ENCODE results near the gene PRAF2. TPM values are rescaled to one million over a fixed set of nuclear protein-coding genes. Genes with fewer than 3 reads are reported as not detected.

The PRAF2 gene
- total and polyA plus RNA-seq, 2 of the 13 experiments (the other 11 are each of a cell fraction or from before 2014, with no cell fraction given) = 0.33 to 2.6 TPM

- DNase-seq (ENCODE audit: low spot score) (no peak), FAIRE-seq (no peak), ATAC-seq (no peak)
- intact Hi-C loops (cut with micrococcal nuclease; ENCODE audit: unreplicated experiment) (no loop called here), in situ Hi-C loops (cut with HindIII; ENCODE audit: extremely low pct_ligation_motif_present, low pct_unique_long_range_greater_than_20kb) (no loop called here)
- ChIA-PET POLR2A (no interaction called here), CTCF (ENCODE audit: low intra/inter-chr PET ratio, low total read pairs) (no interaction called here)
- Histone ChIP-seq H3K79me2 (ENCODE audit: insufficient read depth, low read length) (no peaks in the 10 kb centered on the region), H3K9me3 (ENCODE audit: low read length) (no peaks in the 10 kb centered on the region), H3K27me3 (ENCODE audit: control insufficient read depth in 1 of 2, insufficient read depth in 2 of 2, low read length in 2 of 2) (no peaks in the 10 kb centered on the region), H3K4me1 (ENCODE audit: insufficient read depth, low read length) (peaks cover 26% of the 10 kb centered on the region), H3K4me3 (replicated peaks in 1 of 3; ENCODE audit: insufficient read depth in 1 of 3, low read depth in 2 of 3, low read length in 3 of 3) (no peak overlapping the region), H3K36me3 (replicated peaks in 1 of 2; ENCODE audit: control insufficient read depth in 1 of 2, insufficient read depth in 2 of 2, low read length in 2 of 2) (no peaks in the 10 kb centered on the region; a peak in 2 of 5 replicates), H3K27ac (ENCODE audit: extremely low read length, insufficient read depth, low read length) (no peak overlapping the region), H2AFZ (ENCODE audit: low read length) (no peak overlapping the region), H4K20me1 (ENCODE audit: insufficient read depth, low read length) (no peaks in the 10 kb centered on the region), H3K4me2 (ENCODE audit: low read depth, low read length) (no peak overlapping the region), H3K9ac (ENCODE audit: insufficient read depth, low read depth, low read length) (no peak overlapping the region)
- no TSS peak for BruUV-seq (replicated peaks)
- no CpG with 5 or more reads among the region's 20 CpGs for whole genome bisulfite sequencing (ENCODE audit: low lambda C conversion rate)
- TF ChIP-seq TBP (CRISPR knock-in tag; IDR thresholded peaks at IDR 0.05) (no peak), NFKBIZ (CRISPR knock-in tag; IDR thresholded peaks at IDR 0.05) (no peak), HOXD1 (CRISPR knock-in tag; IDR thresholded peaks at IDR 0.05) (no peak)
Measured at GRCh38 chrX:49064303-49064702, 9.5 kb downstream of the PRAF2 start.

- H3K4me1 ChIP-seq (ENCODE audit: insufficient read depth, low read length) = peaks cover 26% of the 10 kb centered on the region
- H3K4me3 ChIP-seq (replicated peaks in 1 of 3; ENCODE audit: insufficient read depth in 1 of 3, low read depth in 2 of 3, low read length in 3 of 3) = no peak overlapping the region
- no peaks in the 10 kb centered on the region for H3K79me2 ChIP-seq (ENCODE audit: insufficient read depth, low read length)
- no TSS peak for BruUV-seq (replicated peaks)
- intact Hi-C loops (cut with micrococcal nuclease; ENCODE audit: unreplicated experiment) (no loop called here), in situ Hi-C loops (cut with HindIII; ENCODE audit: extremely low pct_ligation_motif_present, low pct_unique_long_range_greater_than_20kb) (no loop called here)
- no peak for FAIRE-seq
- no peak overlapping the region for H3K27ac ChIP-seq (ENCODE audit: extremely low read length, insufficient read depth, low read length)
- no peak overlapping the region for H3K9ac ChIP-seq (ENCODE audit: insufficient read depth, low read depth, low read length)
- 100% methylated on average over 5 of the region's 9 CpGs for WGBS (ENCODE audit: low lambda C conversion rate)
- POLR2A ChIA-PET = no interaction called here
- CTCF ChIA-PET (ENCODE audit: low intra/inter-chr PET ratio, low total read pairs) = no interaction called here
- H3K36me3 ChIP-seq (replicated peaks in 1 of 2; ENCODE audit: control insufficient read depth in 1 of 2, insufficient read depth in 2 of 2, low read length in 2 of 2) = no peaks in the 10 kb centered on the region; a peak in 2 of 5 replicates
- no peak for ATAC-seq
- no peak for DNase-seq (ENCODE audit: low spot score)
- no peaks in the 10 kb centered on the region for H3K9me3 ChIP-seq (ENCODE audit: low read length)
- no peaks in the 10 kb centered on the region for H4K20me1 ChIP-seq (ENCODE audit: insufficient read depth, low read length)
- no peaks in the 10 kb centered on the region for H3K27me3 ChIP-seq (ENCODE audit: control insufficient read depth in 1 of 2, insufficient read depth in 2 of 2, low read length in 2 of 2)
- H3K4me2 ChIP-seq (ENCODE audit: low read depth, low read length) = no peak overlapping the region
- H2AFZ ChIP-seq (ENCODE audit: low read length) = no peak overlapping the region
- no peak for TF ChIP-seq HDAC1 (CRISPR knock-in tag; IDR thresholded peaks at IDR 0.05)
- TF ChIP-seq PCBP1 (IDR thresholded peaks at IDR 0.05; ENCODE audit: borderline replicate concordance, low read depth, low read length) = no peak
- no peak for TF ChIP-seq ZNF335 (CRISPR knock-in tag; IDR thresholded peaks at IDR 0.05)
- TF ChIP-seq SKIL (CRISPR knock-in tag; IDR thresholded peaks at IDR 0.05; ENCODE audit: borderline replicate concordance) = no peak
- no peak for TF ChIP-seq ZNF639 (CRISPR knock-in tag; conservative IDR thresholded peaks at IDR 0.05)
- TF ChIP-seq ZNF543 (CRISPR knock-in tag; IDR thresholded peaks at IDR 0.05) = no peak
- no peak for TF ChIP-seq FOXA3 (CRISPR knock-in tag; IDR thresholded peaks at IDR 0.05)
- TF ChIP-seq SNAPC5 (CRISPR knock-in tag; IDR thresholded peaks at IDR 0.05; ENCODE audit: borderline replicate concordance) = no peak
- no peak for TF ChIP-seq ELF4 (CRISPR knock-in tag; IDR thresholded peaks at IDR 0.05; ENCODE audit: borderline replicate concordance)
- no peak for TF ChIP-seq FOXM1 (CRISPR knock-in tag; IDR thresholded peaks at IDR 0.05)
- TF ChIP-seq ZNF772 (CRISPR knock-in tag; IDR thresholded peaks at IDR 0.05) = no peak
- TF ChIP-seq ZBTB21 (CRISPR knock-in tag; IDR thresholded peaks at IDR 0.05) = no peak
- TF ChIP-seq PPARG (CRISPR knock-in tag; conservative IDR thresholded peaks at IDR 0.05) = no peak
- TF ChIP-seq ZNF33B (CRISPR knock-in tag; IDR thresholded peaks at IDR 0.05) = no peak
- no peak for TF ChIP-seq FOXK1 (CRISPR knock-in tag; IDR thresholded peaks at IDR 0.05; ENCODE audit: borderline replicate concordance, low read depth)
- TF ChIP-seq ZNF644 (CRISPR knock-in tag; IDR thresholded peaks at IDR 0.05; ENCODE audit: low read depth) = no peak
Measured at GRCh38 chrX:49063715-49064114, 10.1 kb downstream of the PRAF2 start.
